GM21529 (cell line): ENCODE data around the gene WNK1.

Experiments
- ATAC-seq: cut with Tn5 transposase; IDR thresholded peaks from one replicate; pipeline ENCODE4 v1.9.1; 2021; ENCODE audit not compliant: unreplicated experiment

The WNK1 gene

GRCh38 chr12:851343-851742 lies 99.0 kb downstream of the WNK1 start:
- no peak for ATAC-seq

GRCh38 chr12:851913-852312 lies 99.5 kb downstream of the WNK1 start:
- ATAC-seq, result no peak

DNA sequence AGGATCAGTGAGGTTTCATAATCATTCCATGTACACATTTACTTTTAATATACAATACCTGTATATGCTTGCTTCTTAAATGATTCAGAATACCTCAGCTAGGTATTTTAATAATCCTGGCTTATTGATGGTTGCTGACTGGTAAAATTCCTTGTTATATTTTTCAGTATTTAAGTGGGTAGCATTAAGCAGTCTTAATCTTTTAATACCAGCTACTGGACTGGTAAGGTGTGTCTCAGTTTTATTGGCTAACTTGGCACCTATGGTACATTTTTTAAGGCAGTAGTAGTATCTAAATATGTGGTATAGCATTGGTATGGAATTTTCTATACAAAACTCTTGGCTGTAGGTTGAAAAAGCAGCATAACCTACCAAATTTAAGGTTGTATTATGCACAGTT lies 100.5 kb downstream of the WNK1 start:
- ATAC-seq, result no peak

DNA sequence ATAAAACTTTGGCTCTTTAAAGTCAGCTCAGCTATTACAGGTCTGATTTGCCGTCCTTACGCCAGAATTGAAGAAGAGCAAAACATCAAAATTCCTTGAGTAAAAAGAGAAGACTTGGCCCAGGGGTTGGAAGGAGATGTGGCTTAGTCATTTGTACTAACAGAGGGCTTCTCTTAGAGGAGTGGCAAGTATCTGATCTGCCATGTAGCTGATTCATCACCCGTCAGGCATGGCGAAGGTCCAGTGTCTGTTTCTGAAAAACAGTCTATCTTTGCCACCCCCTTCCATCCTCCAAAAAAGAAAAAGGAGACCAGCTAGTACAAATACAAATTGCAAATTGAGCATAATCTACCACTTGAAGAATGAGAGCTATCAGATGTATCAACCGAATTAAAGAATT lies 105.2 kb downstream of the WNK1 start:
- no peak for ATAC-seq

- ATAC-seq, result no peak
Measured at GRCh38 chr12:862303-862911, 110.0 kb downstream of the WNK1 start.

- no peak for ATAC-seq
Measured at GRCh38 chr12:863285-863684, 110.9 kb downstream of the WNK1 start.

GRCh38 chr12:865614-866013 lies 113.2 kb downstream of the WNK1 start:
- ATAC-seq, result no peak

- no peak for ATAC-seq
Measured at GRCh38 chr12:867905-868304, 115.5 kb downstream of the WNK1 start.

GRCh38 chr12:868722-869121 lies 116.3 kb downstream of the WNK1 start:
- no peak for ATAC-seq

DNA sequence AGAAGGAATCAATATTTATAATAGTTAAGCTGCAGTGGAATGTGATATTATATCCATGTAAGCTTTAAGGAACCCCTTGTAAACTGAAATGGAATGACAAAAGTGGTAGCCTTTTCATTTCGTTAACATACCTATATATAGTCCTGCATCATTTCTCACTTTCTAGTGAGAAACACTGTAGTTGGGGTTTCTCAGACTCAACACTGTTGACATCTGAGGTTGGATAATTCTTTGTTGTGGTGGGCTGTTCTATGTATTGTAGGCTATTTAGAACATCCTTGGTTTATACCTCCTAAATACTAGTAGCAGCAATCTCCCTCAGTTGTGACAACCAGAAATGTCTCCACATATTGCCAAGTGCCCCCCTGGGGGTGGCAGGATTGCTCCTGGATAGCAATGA lies 118.0 kb downstream of the WNK1 start:
- no peak for ATAC-seq

GRCh38 chr12:873954-874353 lies 121.6 kb downstream of the WNK1 start:
- ATAC-seq, result no peak

DNA sequence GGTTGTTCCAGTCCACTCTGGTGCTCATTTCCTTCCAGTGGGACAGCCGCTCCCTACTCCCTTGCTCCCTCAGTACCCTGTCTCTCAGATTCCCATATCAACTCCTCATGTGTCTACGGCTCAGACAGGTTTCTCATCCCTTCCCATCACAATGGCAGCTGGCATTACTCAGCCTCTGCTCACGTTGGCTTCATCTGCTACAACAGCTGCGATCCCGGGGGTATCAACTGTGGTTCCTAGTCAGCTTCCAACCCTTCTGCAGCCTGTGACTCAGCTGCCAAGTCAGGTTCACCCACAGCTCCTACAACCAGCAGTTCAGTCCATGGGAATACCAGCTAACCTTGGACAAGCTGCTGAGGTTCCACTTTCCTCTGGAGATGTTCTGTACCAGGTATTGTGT lies 127.3 kb downstream of the WNK1 start:
- ATAC-seq, result no peak

GRCh38 chr12:880656-881055 lies 128.3 kb downstream of the WNK1 start:
- ATAC-seq, result no peak

- ATAC-seq, result no peak
Measured at GRCh38 chr12:884746-885414, 132.5 kb downstream of the WNK1 start.

- ATAC-seq, result no peak
Measured at GRCh38 chr12:885701-886100, 133.3 kb downstream of the WNK1 start.

DNA sequence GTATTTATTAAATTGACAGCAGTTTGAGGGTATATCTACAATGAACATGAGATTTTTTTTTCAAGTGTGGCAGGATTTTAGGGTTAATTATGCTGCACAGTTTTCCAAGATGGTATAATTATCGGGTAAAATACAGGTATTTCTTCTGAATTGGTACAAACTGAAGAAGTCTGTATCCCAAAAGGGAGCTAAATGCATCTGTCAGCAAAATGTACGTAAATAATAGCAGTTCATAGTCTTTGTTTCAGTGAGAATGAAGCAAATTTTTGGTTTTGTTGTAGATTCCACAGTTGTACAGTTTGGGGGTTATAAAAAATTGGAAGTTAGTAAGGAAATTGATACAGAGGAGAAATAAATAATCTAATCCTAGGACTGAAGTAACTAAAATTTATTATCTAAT lies 133.8 kb downstream of the WNK1 start:
- no peak for ATAC-seq

GRCh38 chr12:894226-894625 lies 141.8 kb downstream of the WNK1 start:
- ATAC-seq, result no peak

DNA sequence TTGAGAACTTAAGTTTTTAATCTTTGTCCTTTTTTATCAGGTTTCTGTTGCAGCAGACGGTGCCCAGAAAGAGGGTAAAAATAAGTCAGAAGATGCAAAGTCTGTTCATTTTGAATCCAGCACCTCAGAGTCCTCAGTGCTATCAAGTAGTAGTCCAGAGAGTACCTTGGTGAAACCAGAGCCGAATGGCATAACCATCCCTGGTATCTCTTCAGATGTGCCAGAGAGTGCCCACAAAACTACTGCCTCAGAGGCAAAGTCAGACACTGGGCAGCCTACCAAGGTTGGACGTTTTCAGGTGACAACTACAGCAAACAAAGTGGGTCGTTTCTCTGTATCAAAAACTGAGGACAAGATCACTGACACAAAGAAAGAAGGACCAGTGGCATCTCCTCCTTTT lies 143.7 kb downstream of the WNK1 start:
- ATAC-seq, result no peak

DNA sequence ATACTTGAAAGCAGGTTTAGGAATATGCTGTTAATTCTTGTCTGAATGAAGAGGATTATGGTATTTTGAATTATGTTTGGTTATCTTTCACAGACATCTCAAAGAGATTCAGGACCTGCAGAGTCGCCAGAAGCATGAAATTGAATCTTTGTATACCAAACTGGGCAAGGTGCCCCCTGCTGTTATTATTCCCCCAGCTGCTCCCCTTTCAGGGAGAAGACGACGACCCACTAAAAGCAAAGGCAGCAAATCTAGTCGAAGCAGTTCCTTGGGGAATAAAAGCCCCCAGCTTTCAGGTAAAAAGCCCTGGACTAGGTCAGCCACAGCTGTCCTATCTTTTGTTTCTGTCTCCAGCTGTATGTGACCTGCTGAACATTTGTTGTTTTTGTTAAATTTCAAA lies 145.0 kb downstream of the WNK1 start:
- no peak for ATAC-seq

- ATAC-seq, result no peak
Measured at GRCh38 chr12:902581-902980, 150.2 kb downstream of the WNK1 start.

- no peak for ATAC-seq
Measured at GRCh38 chr12:903055-903454, 150.7 kb downstream of the WNK1 start.

DNA sequence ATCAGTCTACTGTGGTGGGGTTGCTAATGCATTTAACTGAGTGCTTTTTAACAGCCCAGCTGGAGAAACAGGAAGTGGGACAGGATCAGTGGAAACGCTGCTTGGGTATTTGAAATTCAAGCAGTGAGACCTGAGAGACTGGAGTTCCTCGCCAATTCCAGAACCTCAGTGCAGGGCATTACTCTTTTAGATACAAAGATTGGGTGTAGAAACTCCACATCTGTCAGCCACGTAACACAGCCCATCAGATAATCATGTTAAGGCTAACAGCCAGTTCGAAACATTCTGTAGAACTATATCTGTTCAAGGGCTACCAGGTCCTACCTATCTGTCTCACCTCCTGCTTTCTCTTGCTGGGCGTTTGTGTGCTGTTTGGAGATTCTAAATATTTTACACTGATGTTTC lies 151.6 kb downstream of the WNK1 start:
- ATAC-seq, result no peak
